Type B pancreatic cell (in vitro differentiated cells): ENCODE measurements around the gene ZG16. TPM values are rescaled to one million over a fixed set of nuclear protein-coding genes. Genes with fewer than 3 reads are reported as not detected.

ENCODE experiments used
- DNase-seq: peaks from one replicate; pipeline ENCODE4 v3.0.0; 2021; ENCODE audit warnings: mixed read lengths; ENCODE audit not compliant: unreplicated experiment; ENCODE audit errors: extremely low spot score
- H3K27ac Mint-ChIP-seq: 2 replicates; pipeline ENCODE4 v1.8.0; 2021; ENCODE audit warnings: mild to moderate bottlenecking, mixed read lengths
- H3K27me3 Mint-ChIP-seq: 2 replicates; pipeline ENCODE4 v1.8.0; 2021; ENCODE audit warnings: mixed read lengths
- H3K36me3 Mint-ChIP-seq: 2 replicates; pipeline ENCODE4 v1.8.0; 2021; ENCODE audit warnings: mixed read lengths
- H3K4me1 Mint-ChIP-seq: one replicate; pipeline ENCODE4 v1.8.0; 2021; ENCODE audit warnings: mixed read lengths; ENCODE audit not compliant: unreplicated experiment
- H3K4me3 Mint-ChIP-seq: 2 replicates; pipeline ENCODE4 v1.8.0; 2021; ENCODE audit warnings: mild to moderate bottlenecking, mixed read lengths
- H3K9me3 Mint-ChIP-seq: 2 replicates; pipeline ENCODE4 v1.8.0; 2021; ENCODE audit warnings: mixed read lengths
- CTCF ChIP-seq: fragments of 200-600 bp; sonication (generic); conservative IDR thresholded peaks from 2 replicates; pipeline ENCODE4 v1.5.0; 2021; ENCODE audit warnings: antibody characterized with exemption, mild to moderate bottlenecking
- total RNA-seq: library from RNA; stranded (reverse); gene quantifications from 2 replicates; pipeline ENCODE4 v1.2.1, GENCODE V29; 2021; ENCODE audit warnings: low replicate concordance

The ZG16 gene
- total RNA-seq, 1 donor from 2014 or later: 0.85 TPM

GRCh38 chr16:29830774-29831173 is 52.7 kb downstream of the ZG16 start:
- no peak for DNase-seq
- Mint-ChIP-seq H3K36me3 (no peaks in the 10 kb centered on the region), H3K9me3 (no peaks in the 10 kb centered on the region), H3K27me3 (no peaks in the 10 kb centered on the region), H3K27ac (no peak overlapping the region), H3K4me3 (no peak overlapping the region), H3K4me1 (no peaks in the 10 kb centered on the region)
- TF ChIP-seq CTCF: no peak

GRCh38 chr16:29831490-29831889 is 53.4 kb downstream of the ZG16 start:
- DNase-seq: no peak
- Mint-ChIP-seq H3K9me3 (no peaks in the 10 kb centered on the region), H3K27ac (no peak overlapping the region), H3K27me3 (no peaks in the 10 kb centered on the region), H3K4me3 (no peak overlapping the region), H3K4me1 (no peaks in the 10 kb centered on the region), H3K36me3 (no peaks in the 10 kb centered on the region)
- no peak for TF ChIP-seq CTCF

Other genes with a start within 250 kb of the ZG16 start
- gene SPN, start 115.0 kb upstream of the ZG16 start, total RNA-seq: 0.14 and 0.31 TPM in 2 replicates
- gene QPRT, start 99.1 kb upstream of the ZG16 start, total RNA-seq: 92.3 and 129 TPM in 2 replicates
- gene C16orf54, start 32.3 kb upstream of the ZG16 start, total RNA-seq: 2.1 and 3.3 TPM in 2 replicates
- gene KIF22, start 12.5 kb downstream of the ZG16 start, total RNA-seq: 54.8 and 112 TPM in 2 replicates
- 207 and 294 TPM in 2 replicates for gene MAZ, start 28.3 kb downstream of the ZG16 start, total RNA-seq
- gene PRRT2, start 33.9 kb downstream of the ZG16 start, total RNA-seq: 1.4 and 15.1 TPM in 2 replicates
- gene PAGR1, start 37.9 kb downstream of the ZG16 start, total RNA-seq: 25.5 and 33.5 TPM in 2 replicates
- 27.4 and 46.3 TPM in 2 replicates for gene MVP, start 42.2 kb downstream of the ZG16 start, total RNA-seq
- gene CDIPT, start 85.0 kb downstream of the ZG16 start, total RNA-seq: 58.0 and 73.3 TPM in 2 replicates
- gene SEZ6L2, start 121.3 kb downstream of the ZG16 start, total RNA-seq: 19.3 and 19.4 TPM in 2 replicates
- gene ASPHD1, start 122.2 kb downstream of the ZG16 start, total RNA-seq: 7.8 TPM in 2 replicates
- 17.9 and 20.6 TPM in 2 replicates for gene KCTD13, start 148.0 kb downstream of the ZG16 start, total RNA-seq
- gene TMEM219, start 183.8 kb downstream of the ZG16 start, total RNA-seq: 72.4 and 73.5 TPM in 2 replicates
- 42.6 and 52.4 TPM in 2 replicates for gene TAOK2, start 195.6 kb downstream of the ZG16 start, total RNA-seq
- gene HIRIP3, start 217.4 kb downstream of the ZG16 start, total RNA-seq: 13.7 and 20.9 TPM in 2 replicates
- gene INO80E, start 218.0 kb downstream of the ZG16 start, total RNA-seq: 52.8 and 78.7 TPM in 2 replicates
- gene DOC2A, start 232.8 kb downstream of the ZG16 start, total RNA-seq: 6.9 and 9.7 TPM in 2 replicates
- gene C16orf92, start 244.9 kb downstream of the ZG16 start, total RNA-seq: not detected in 2 replicates